GM21526 (cell line): ENCODE data around the gene APOL4.
"Not testable (repeated sequence)": the region's sequence is repeated elsewhere in the genome, so short reads cannot be mapped to it uniquely, and the experiment has no call there.

Experiments used
- ATAC-seq: cut with Tn5 transposase; IDR thresholded peaks from one replicate; pipeline ENCODE4 v1.9.1; 2021; ENCODE audit warnings: moderate library complexity; ENCODE audit not compliant: unreplicated experiment, low FRiP score

The APOL4 gene

GRCh38 chr22:36201630-36202319 is at the start of gene APOL4:
Gene APOL4, minus strand, starts transcription at chr22:36201809. Its CDS starts 75 bp downstream, at chr22:36201734.
- ATAC-seq: no peak

- not testable (repeated sequence) for ATAC-seq
Measured at GRCh38 chr22:36250292-36250960, 48.8 kb upstream of the APOL4 start.

- ATAC-seq: no peak
Measured at GRCh38 chr22:36249160-36249559, 47.6 kb upstream of the APOL4 start.

GRCh38 chr22:36247955-36248354 is 46.3 kb upstream of the APOL4 start:
- no peak for ATAC-seq

- ATAC-seq: no peak
Measured at GRCh38 chr22:36246718-36247117, 45.1 kb upstream of the APOL4 start.

GRCh38 chr22:36245805-36246356 is 44.3 kb upstream of the APOL4 start:
- ATAC-seq: no peak

GRCh38 chr22:36244522-36245391 is 43.1 kb upstream of the APOL4 start:
- no peak for ATAC-seq

- no peak for ATAC-seq
Measured at GRCh38 chr22:36243986-36244385, 42.4 kb upstream of the APOL4 start.

- ATAC-seq: peak; percentile 84
Measured at GRCh38 chr22:36239401-36240171, 38.0 kb upstream of the APOL4 start, which contains the start of gene APOL2. Gene APOL2, minus strand, starts transcription at chr22:36239527. Its CDS starts 6,365 bp downstream, at chr22:36233162.

- ATAC-seq: no peak
Measured at GRCh38 chr22:36239150-36239400, 37.5 kb upstream of the APOL4 start.

GRCh38 chr22:36238373-36239149 is 37.0 kb upstream of the APOL4 start:
- no peak for ATAC-seq

GRCh38 chr22:36237462-36238372 is 36.1 kb upstream of the APOL4 start:
- no peak for ATAC-seq

GRCh38 chr22:36236388-36237319 is 35.0 kb upstream of the APOL4 start:
- no peak for ATAC-seq

GRCh38 chr22:36235585-36235984 is 34.0 kb upstream of the APOL4 start:
- ATAC-seq: no peak

GRCh38 chr22:36234919-36235318 is 33.3 kb upstream of the APOL4 start:
- ATAC-seq: no peak

- ATAC-seq: no peak
Measured at GRCh38 chr22:36234213-36234612, 32.6 kb upstream of the APOL4 start.

GRCh38 chr22:36233796-36234195 is 32.2 kb upstream of the APOL4 start:
- no peak for ATAC-seq
